Measurements from ENCODE around the gene CARD10.

DNA sequence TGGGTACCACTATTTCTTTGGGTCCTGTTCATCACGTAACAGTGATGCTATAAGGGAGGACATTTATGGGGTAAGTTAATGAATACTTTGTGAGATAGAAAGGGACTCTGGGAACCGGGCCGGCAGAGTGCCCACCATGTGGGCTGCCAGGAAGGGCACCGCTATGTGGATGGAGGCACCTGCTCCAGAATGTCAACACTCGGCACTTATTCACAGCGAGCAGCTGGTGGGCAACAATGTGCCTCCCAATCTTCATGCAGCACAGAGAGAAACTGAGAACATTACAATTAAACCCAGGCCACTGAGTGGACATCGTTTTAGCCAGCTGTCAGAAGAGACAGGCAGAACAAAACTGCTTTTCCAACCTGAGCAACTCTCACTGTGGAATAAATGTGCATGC lies 76.1 kb downstream of the CARD10 start:
- TF ChIP-seq, protein P1, sequence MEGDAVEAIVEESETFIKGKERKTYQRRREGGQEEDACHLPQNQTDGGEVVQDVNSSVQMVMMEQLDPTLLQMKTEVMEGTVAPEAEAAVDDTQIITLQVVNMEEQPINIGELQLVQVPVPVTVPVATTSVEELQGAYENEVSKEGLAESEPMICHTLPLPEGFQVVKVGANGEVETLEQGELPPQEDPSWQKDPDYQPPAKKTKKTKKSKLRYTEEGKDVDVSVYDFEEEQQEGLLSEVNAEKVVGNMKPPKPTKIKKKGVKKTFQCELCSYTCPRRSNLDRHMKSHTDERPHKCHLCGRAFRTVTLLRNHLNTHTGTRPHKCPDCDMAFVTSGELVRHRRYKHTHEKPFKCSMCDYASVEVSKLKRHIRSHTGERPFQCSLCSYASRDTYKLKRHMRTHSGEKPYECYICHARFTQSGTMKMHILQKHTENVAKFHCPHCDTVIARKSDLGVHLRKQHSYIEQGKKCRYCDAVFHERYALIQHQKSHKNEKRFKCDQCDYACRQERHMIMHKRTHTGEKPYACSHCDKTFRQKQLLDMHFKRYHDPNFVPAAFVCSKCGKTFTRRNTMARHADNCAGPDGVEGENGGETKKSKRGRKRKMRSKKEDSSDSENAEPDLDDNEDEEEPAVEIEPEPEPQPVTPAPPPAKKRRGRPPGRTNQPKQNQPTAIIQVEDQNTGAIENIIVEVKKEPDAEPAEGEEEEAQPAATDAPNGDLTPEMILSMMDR (IDR thresholded peaks at IDR 0.05; ENCODE audit: poor library complexity, severe bottlenecking) = no peak
- no peak for TF ChIP-seq POLR2AphosphoS5 (IDR thresholded peaks at IDR 0.05)
- TF ChIP-seq EZH2 (IDR thresholded peaks at IDR 0.05; ENCODE audit: borderline replicate concordance, insufficient read depth, low read length, poor library complexity, severe bottlenecking) = no peak
- TF ChIP-seq SMC3 (conservative IDR thresholded peaks at IDR 0.05; ENCODE audit: poor library complexity) = no peak
